ENCODE data around the gene RHBDD1. TPM values are rescaled to one million over a fixed set of nuclear protein-coding genes. Genes with fewer than 3 reads are reported as not detected.

RHBDD1 gene
- total RNA-seq, 1 donor from 2014 or later, result 35.1 TPM

DNA sequence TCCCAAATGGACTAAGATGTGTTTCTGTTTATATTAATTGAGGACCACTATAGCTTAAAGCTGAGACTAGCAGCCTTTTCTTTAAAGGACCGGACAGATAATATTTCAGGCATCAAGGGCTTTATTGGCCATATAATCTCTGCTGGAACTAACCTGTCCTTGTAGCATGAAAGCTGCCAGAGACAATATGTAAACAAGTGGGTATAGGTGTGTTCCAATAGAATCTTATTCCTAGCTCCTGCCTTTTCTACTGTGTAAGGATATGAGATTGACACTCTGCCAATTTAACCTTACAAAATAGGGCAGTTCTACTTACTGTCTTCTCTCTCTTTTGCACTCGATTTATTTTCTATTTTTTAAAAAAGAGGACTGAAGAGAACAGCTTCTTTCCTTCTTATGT lies 74.0 kb downstream of the RHBDD1 start:
- H3K27ac ChIP-seq (replicated peaks), result no peak overlapping the region
- H3K9me3 ChIP-seq (replicated peaks), result no peaks in the 10 kb centered on the region
- H3K4me3 ChIP-seq, result no peak overlapping the region
- H3K27me3 ChIP-seq (ENCODE audit: low read depth), result no peaks in the 10 kb centered on the region
- intact Hi-C loops (cut with micrococcal nuclease), result no loop called here
- H3K4me1 ChIP-seq, result peaks cover 4% of the 10 kb centered on the region
- H3K36me3 ChIP-seq, result peaks cover 16% of the 10 kb centered on the region
- TF ChIP-seq, protein P1, sequence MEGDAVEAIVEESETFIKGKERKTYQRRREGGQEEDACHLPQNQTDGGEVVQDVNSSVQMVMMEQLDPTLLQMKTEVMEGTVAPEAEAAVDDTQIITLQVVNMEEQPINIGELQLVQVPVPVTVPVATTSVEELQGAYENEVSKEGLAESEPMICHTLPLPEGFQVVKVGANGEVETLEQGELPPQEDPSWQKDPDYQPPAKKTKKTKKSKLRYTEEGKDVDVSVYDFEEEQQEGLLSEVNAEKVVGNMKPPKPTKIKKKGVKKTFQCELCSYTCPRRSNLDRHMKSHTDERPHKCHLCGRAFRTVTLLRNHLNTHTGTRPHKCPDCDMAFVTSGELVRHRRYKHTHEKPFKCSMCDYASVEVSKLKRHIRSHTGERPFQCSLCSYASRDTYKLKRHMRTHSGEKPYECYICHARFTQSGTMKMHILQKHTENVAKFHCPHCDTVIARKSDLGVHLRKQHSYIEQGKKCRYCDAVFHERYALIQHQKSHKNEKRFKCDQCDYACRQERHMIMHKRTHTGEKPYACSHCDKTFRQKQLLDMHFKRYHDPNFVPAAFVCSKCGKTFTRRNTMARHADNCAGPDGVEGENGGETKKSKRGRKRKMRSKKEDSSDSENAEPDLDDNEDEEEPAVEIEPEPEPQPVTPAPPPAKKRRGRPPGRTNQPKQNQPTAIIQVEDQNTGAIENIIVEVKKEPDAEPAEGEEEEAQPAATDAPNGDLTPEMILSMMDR (IDR thresholded peaks at IDR 0.05; ENCODE audit: borderline replicate concordance), result no peak
- DNase-seq, result no peak

DNA sequence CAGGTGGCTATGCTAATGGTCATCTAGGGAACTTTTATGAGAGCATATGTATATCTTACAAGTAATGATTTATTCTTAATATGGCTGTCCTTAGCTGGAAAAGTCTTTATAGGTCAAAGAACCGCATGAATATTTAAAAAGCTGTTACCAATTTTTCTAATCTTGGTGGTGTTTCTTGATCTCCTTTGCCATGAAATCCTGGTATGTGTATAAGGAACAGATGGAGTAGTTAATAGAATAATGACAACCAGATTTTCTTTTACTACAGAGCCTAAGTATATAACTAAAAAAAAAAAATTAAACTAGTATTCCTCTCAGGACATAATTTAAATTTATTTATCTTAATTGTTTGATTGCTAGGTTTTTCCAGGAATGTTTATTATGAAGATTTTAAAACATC lies 74.5 kb downstream of the RHBDD1 start:
- DNase-seq, result no peak
- TF ChIP-seq, protein P1 (IDR thresholded peaks at IDR 0.05; ENCODE audit: borderline replicate concordance), result no peak
- intact Hi-C loops (cut with micrococcal nuclease), result no loop called here
- H3K4me3 ChIP-seq, result no peak overlapping the region
- H3K4me1 ChIP-seq, result peaks cover 4% of the 10 kb centered on the region
- H3K9me3 ChIP-seq (replicated peaks), result no peaks in the 10 kb centered on the region
- H3K36me3 ChIP-seq, result peaks cover 19% of the 10 kb centered on the region
- H3K27me3 ChIP-seq (ENCODE audit: low read depth), result no peaks in the 10 kb centered on the region
- H3K27ac ChIP-seq (replicated peaks), result no peak overlapping the region

DNA sequence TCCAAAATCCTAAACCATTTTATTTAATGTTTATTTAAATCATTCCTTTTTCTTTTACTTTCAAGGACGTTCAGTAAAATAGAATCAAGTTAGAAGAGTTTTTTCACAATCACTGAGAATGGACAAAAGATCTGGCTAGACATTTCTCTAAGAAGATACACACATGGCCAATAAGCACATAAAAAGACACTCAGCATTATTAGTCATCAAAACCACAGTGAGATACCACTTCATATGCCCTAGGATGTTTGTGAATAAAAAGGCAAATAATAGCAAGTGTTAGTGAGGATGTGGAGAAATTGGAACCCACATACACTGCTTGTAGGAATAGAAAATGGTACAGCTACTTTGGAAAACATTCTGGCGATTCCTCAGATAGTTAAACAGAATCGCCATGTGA lies 76.1 kb downstream of the RHBDD1 start:
- Histone ChIP-seq H3K4me1 (peaks cover 4% of the 10 kb centered on the region), H3K4me3 (no peak overlapping the region), H3K36me3 (peaks cover 19% of the 10 kb centered on the region), H3K27me3 (ENCODE audit: low read depth) (no peaks in the 10 kb centered on the region), H3K9me3 (replicated peaks) (no peaks in the 10 kb centered on the region), H3K27ac (replicated peaks) (no peak overlapping the region)
- TF ChIP-seq, protein P1 (IDR thresholded peaks at IDR 0.05; ENCODE audit: borderline replicate concordance), result no peak
- DNase-seq, result no peak
- intact Hi-C loops (cut with micrococcal nuclease), result no loop called here

DNA sequence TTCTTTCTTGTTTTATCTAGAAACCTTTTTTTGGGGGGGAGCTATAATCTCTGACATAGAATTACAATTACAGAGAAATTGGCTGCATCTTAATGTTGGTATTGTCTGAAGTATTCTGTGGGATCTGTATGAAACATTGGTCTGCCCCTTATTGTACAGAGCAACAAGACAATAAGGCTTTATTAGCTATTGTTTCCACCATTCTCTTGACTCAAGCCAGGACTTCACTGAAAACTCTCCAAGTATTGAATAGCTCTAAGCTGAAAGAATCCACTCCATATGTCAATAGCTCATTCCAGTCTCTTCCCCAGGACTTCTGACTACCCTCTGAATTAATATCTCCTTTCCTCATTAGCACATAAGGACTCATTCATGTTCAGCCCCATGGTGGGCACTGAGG lies 77.8 kb downstream of the RHBDD1 start:
- TF ChIP-seq, protein P1 (IDR thresholded peaks at IDR 0.05; ENCODE audit: borderline replicate concordance), result no peak
- no peaks in the 10 kb centered on the region for H3K27me3 ChIP-seq (ENCODE audit: low read depth)
- peaks cover 4% of the 10 kb centered on the region for H3K4me1 ChIP-seq
- DNase-seq, result no peak
- H3K4me3 ChIP-seq, result no peak overlapping the region
- peaks cover 25% of the 10 kb centered on the region for H3K36me3 ChIP-seq
- no peak overlapping the region for H3K27ac ChIP-seq (replicated peaks)
- H3K9me3 ChIP-seq (replicated peaks), result no peaks in the 10 kb centered on the region
- intact Hi-C loops (cut with micrococcal nuclease), result no loop called here

DNA sequence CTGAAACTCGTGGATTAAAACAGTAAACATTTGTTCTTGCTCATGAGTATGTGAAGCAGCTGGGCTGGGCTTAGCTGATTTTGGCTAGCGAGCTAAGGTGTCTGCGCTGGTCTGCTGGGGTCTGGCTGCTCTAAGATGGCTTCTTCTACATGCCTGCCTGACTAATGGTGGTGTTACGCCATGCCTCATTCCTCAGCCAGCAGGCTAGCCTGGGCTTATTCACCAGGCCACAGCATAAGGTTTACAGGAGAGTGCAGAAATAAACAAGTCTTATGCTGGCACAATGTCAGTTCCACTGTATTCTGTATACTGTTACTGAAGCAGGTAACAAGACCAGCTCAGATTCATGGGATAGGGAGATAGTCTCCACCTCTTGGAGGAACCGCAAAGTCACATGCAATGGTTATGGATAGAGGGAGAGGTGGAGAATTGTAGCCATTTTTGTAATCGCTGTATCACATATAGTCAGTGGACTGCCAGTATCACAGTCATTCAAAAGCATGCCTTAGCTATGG lies 80.0 kb downstream of the RHBDD1 start:
- H3K4me3 ChIP-seq, result no peak overlapping the region
- H3K27ac ChIP-seq (replicated peaks), result no peak overlapping the region
- TF ChIP-seq, protein P1 (IDR thresholded peaks at IDR 0.05; ENCODE audit: borderline replicate concordance), result no peak
- intact Hi-C loops (cut with micrococcal nuclease), result no loop called here
- peaks cover 27% of the 10 kb centered on the region for H3K36me3 ChIP-seq
- no peaks in the 10 kb centered on the region for H3K27me3 ChIP-seq (ENCODE audit: low read depth)
- H3K4me1 ChIP-seq, result peaks cover 4% of the 10 kb centered on the region
- DNase-seq, result no peak
- H3K9me3 ChIP-seq (replicated peaks), result peaks cover 7% of the 10 kb centered on the region
